ENCODE data around the gene TGFBR3L. TPM values are rescaled to one million over a fixed set of nuclear protein-coding genes. Genes with fewer than 3 reads are reported as not detected.

The TGFBR3L gene
- total and polyA plus RNA-seq, 2 donors (not counting 3 experiments of a cell fraction or from before 2014, with no cell fraction given) = 0.35 TPM; not detected in 1

DNA sequence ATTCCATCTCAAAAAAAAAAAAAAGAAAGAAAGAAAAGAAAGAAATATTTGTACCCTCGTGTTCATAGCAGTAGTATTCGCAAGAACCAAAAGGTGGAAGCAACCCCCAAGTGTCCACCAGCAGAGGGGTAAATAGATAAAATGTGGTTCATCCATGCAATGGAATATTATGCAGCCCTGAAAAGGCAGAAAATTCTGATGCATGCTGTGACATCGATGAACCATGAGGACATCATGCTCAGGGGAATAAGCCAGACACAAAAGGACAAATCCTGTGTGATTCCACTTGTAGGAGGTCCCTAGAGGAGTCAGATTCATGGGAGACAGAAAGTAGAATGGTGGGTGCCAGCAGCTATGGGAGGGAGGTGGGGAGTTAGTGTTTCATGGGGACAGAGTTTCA is 32.7 kb upstream of the TGFBR3L start:
- Histone ChIP-seq H3K9me3 (replicated peaks; ENCODE audit: control insufficient read depth, insufficient read depth, low read length) (no peaks in the 10 kb centered on the region), H2AFZ (ENCODE audit: low read depth, low read length) (no peak overlapping the region), H3K9me1 (replicated peaks; ENCODE audit: control insufficient read depth, extremely low read depth, insufficient read depth, low read length) (no peaks in the 10 kb centered on the region), H3K4me2 (ENCODE audit: insufficient read depth, low read length) (no peak overlapping the region), H4K20me1 (replicated peaks; ENCODE audit: control insufficient read depth, extremely low read depth, insufficient read depth, low read length) (no peaks in the 10 kb centered on the region), H3K79me2 (ENCODE audit: control insufficient read depth, insufficient read depth, low read length) (no peaks in the 10 kb centered on the region), H3K4me1 (ENCODE audit: control insufficient read depth, extremely low read depth, insufficient read depth, low read length) (no peaks in the 10 kb centered on the region), H3K27ac (ENCODE audit: insufficient read depth, low read depth, low read length) (no peak overlapping the region), H3K27me3 (ENCODE audit: control insufficient read depth in 2 of 2, insufficient read depth in 2 of 2, low read length in 2 of 2) (no peaks in the 10 kb centered on the region), H3K9ac (replicated peaks; ENCODE audit: extremely low read depth, insufficient read depth, low read length) (no peak overlapping the region), H3K36me3 (ENCODE audit: control insufficient read depth in 2 of 2, extremely low read depth in 1 of 2, insufficient read depth in 2 of 2, low read length in 2 of 2) (no peaks in the 10 kb centered on the region), H3K4me3 (replicated peaks in 1 of 3; ENCODE audit: insufficient read depth in 1 of 3, low read depth in 1 of 3, low read length in 3 of 3) (no peak overlapping the region)
- TF ChIP-seq EZH2 (IDR thresholded peaks at IDR 0.05; ENCODE audit: borderline replicate concordance, low read depth, low read length, severe bottlenecking) = no peak
- TF ChIP-seq, protein P1, sequence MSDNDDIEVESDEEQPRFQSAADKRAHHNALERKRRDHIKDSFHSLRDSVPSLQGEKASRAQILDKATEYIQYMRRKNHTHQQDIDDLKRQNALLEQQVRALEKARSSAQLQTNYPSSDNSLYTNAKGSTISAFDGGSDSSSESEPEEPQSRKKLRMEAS (IDR thresholded peaks at IDR 0.05; ENCODE audit: insufficient read depth, insufficient read length) = no peak
- TF ChIP-seq JUN (IDR thresholded peaks at IDR 0.05; ENCODE audit: borderline replicate concordance, insufficient read depth, insufficient read length, low read depth) = no peak
- TF ChIP-seq GATA2 (IDR thresholded peaks at IDR 0.05; ENCODE audit: insufficient read depth, insufficient read length, low read depth, low read length) = no peak
- no peak for TF ChIP-seq POLR2AphosphoS5 (IDR thresholded peaks at IDR 0.05; ENCODE audit: insufficient read depth, low read depth, low read length)
- TF ChIP-seq POLR2A (IDR thresholded peaks at IDR 0.05; ENCODE audit: low read depth, low read length) = no peak
- no peak for TF ChIP-seq FOS (IDR thresholded peaks at IDR 0.05; ENCODE audit: borderline replicate concordance, insufficient read depth, low read length)
- no peak for TF ChIP-seq MYC (IDR thresholded peaks at IDR 0.05; ENCODE audit: low read depth, low read length)
- TF ChIP-seq, protein P2, sequence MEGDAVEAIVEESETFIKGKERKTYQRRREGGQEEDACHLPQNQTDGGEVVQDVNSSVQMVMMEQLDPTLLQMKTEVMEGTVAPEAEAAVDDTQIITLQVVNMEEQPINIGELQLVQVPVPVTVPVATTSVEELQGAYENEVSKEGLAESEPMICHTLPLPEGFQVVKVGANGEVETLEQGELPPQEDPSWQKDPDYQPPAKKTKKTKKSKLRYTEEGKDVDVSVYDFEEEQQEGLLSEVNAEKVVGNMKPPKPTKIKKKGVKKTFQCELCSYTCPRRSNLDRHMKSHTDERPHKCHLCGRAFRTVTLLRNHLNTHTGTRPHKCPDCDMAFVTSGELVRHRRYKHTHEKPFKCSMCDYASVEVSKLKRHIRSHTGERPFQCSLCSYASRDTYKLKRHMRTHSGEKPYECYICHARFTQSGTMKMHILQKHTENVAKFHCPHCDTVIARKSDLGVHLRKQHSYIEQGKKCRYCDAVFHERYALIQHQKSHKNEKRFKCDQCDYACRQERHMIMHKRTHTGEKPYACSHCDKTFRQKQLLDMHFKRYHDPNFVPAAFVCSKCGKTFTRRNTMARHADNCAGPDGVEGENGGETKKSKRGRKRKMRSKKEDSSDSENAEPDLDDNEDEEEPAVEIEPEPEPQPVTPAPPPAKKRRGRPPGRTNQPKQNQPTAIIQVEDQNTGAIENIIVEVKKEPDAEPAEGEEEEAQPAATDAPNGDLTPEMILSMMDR (IDR thresholded peaks at IDR 0.05; ENCODE audit: extremely low read depth in 1 of 2, insufficient read depth in 1 of 2, low read depth in 1 of 2, low read length in 2 of 2) = no peak
- BruUV-seq (replicated peaks) = no TSS peak
- intact Hi-C loops (cut with micrococcal nuclease) = no loop called here
- dilution Hi-C loops (cut with MboI; ENCODE audit: extremely low pct_ligation_motif_present, low sequenced_read_pairs) = no loop called here
- FAIRE-seq (no peak), DNase-seq (ENCODE audit: low read depth, low spot score) (no peak)
- ChIA-PET CTCF (interaction anchor here (1.0 to 1.6 kb wide), 3 partner anchors 13 to 201 kb away, joined by 3 to 4 read pairs (median 3); partner anchors contain the start of genes MAP2K7 and TRAPPC5), POLR2A (no interaction called here)
